ENCODE data around the gene CSAD. TPM values are rescaled to one million over a fixed set of nuclear protein-coding genes. Genes with fewer than 3 reads are reported as not detected.

Gene CSAD
- total RNA-seq, 6 experiments from 2014 or later = 13.9 to 17.1 (median 16.0) TPM

GRCh38 chr12:53176750-53177149 is 4.0 kb downstream of the CSAD start:
- Mint-ChIP-seq H3K27ac (no peak overlapping the region), H3K36me3 (ENCODE audit: low read depth) (peaks cover 9% of the 10 kb centered on the region), H3K27me3 (ENCODE audit: insufficient read depth) (no peaks in the 10 kb centered on the region; the same call in 1 of the 2 replicates), H3K4me3 (no peak overlapping the region), H3K9me3 (no peaks in the 10 kb centered on the region), H3K4me1 (ENCODE audit: low read depth) (peaks cover 57% of the 10 kb centered on the region)
- TF ChIP-seq CTCF (IDR thresholded peaks at IDR 0.05) = no peak
- DNase-seq = no peak

GRCh38 chr12:53174881-53175491 is 5.7 kb downstream of the CSAD start:
- TF ChIP-seq CTCF (IDR thresholded peaks at IDR 0.05) = peak; percentile 61
- Mint-ChIP-seq H3K9me3 (no peaks in the 10 kb centered on the region), H3K4me1 (ENCODE audit: low read depth) (peaks cover 60% of the 10 kb centered on the region), H3K4me3 (peak overlapping the region; percentile 39; the same call in 1 of the 2 replicates), H3K36me3 (ENCODE audit: low read depth) (peaks cover 6% of the 10 kb centered on the region), H3K27ac (peak overlapping the region; percentile 81), H3K27me3 (ENCODE audit: insufficient read depth) (no peaks in the 10 kb centered on the region; the same call in 1 of the 2 replicates)
- DNase-seq = peak; percentile 48

- no peaks in the 10 kb centered on the region; the same call in 1 of the 2 replicates for H3K27me3 Mint-ChIP-seq (ENCODE audit: insufficient read depth)
- H3K27ac Mint-ChIP-seq = peak overlapping the region; percentile 88
- peak overlapping the region; percentile 30 for H3K4me3 Mint-ChIP-seq
- H3K4me1 Mint-ChIP-seq (ENCODE audit: low read depth) = peaks cover 49% of the 10 kb centered on the region
- H3K9me3 Mint-ChIP-seq = no peaks in the 10 kb centered on the region
- H3K36me3 Mint-ChIP-seq (ENCODE audit: low read depth) = peaks cover 6% of the 10 kb centered on the region
- no peak for TF ChIP-seq CTCF (IDR thresholded peaks at IDR 0.05)
- DNase-seq = peak; percentile 64
Observed at GRCh38 chr12:53173085-53173715, 7.5 kb downstream of the CSAD start.

GRCh38 chr12:53172352-53172751 is 8.4 kb downstream of the CSAD start:
- peak; percentile 61 for DNase-seq
- Mint-ChIP-seq H3K27ac (peak overlapping the region; percentile 88), H3K27me3 (ENCODE audit: insufficient read depth) (no peaks in the 10 kb centered on the region; the same call in 1 of the 2 replicates), H3K4me1 (ENCODE audit: low read depth) (peaks cover 51% of the 10 kb centered on the region), H3K36me3 (ENCODE audit: low read depth) (peaks cover 6% of the 10 kb centered on the region), H3K4me3 (peak overlapping the region; percentile 45; the same call in 1 of the 2 replicates), H3K9me3 (no peaks in the 10 kb centered on the region)
- TF ChIP-seq CTCF (IDR thresholded peaks at IDR 0.05) = no peak

- peaks cover 6% of the 10 kb centered on the region for H3K36me3 Mint-ChIP-seq (ENCODE audit: low read depth)
- no peaks in the 10 kb centered on the region; the same call in 1 of the 2 replicates for H3K27me3 Mint-ChIP-seq (ENCODE audit: insufficient read depth)
- TF ChIP-seq CTCF (IDR thresholded peaks at IDR 0.05) = no peak
- peak overlapping the region; percentile 30; the same call in 1 of the 2 replicates for H3K4me3 Mint-ChIP-seq
- H3K4me1 Mint-ChIP-seq (ENCODE audit: low read depth) = peaks cover 56% of the 10 kb centered on the region
- H3K27ac Mint-ChIP-seq = peak overlapping the region; percentile 72
- H3K9me3 Mint-ChIP-seq = no peaks in the 10 kb centered on the region
- DNase-seq = no peak
Observed at GRCh38 chr12:53171725-53172329, 8.9 kb downstream of the CSAD start.
